Psoas muscle (tissue), 8 donors: Measurements from ENCODE around the gene FGD5. TPM values are rescaled to one million over a fixed set of nuclear protein-coding genes. Genes with fewer than 3 reads are reported as not detected.

Experiments used
- ATAC-seq, 4 donors: fragments of 200-7000 bp; cut with Tn5 transposase; one replicate each; pipeline ENCODE4 v1.9.1; 2020; ENCODE audit warnings: moderate library complexity in 3 of 4, mild to moderate bottlenecking in 2 of 4
- DNase-seq, 2 donors: peaks; one replicate each; pipeline ENCODE4 v3.0.0-alpha.2; 2020
- H3K27ac ChIP-seq: fragments of 200-600 bp; one replicate; pipeline ENCODE4 v1.8.0; 2022
- H3K27me3 ChIP-seq, 3 donors: fragments of 200-600 bp in 1 of 3; one replicate each; pipeline versions ENCODE4 v1.6.1 to v1.8.0; 2013 to 2022; ENCODE audit warnings: low read length in 2 of 3, mild to moderate bottlenecking in 2 of 3, moderate library complexity in 1 of 3; ENCODE audit not compliant: insufficient read depth in 3 of 3
- H3K36me3 ChIP-seq, 2 donors: fragments of 200-600 bp in 1 of 2; one replicate each; pipeline versions ENCODE4 v1.6.1 to v1.8.0; 2013 to 2022; ENCODE audit warnings: low read depth in 1 of 2, mild to moderate bottlenecking in 1 of 2, moderate library complexity in 1 of 2; ENCODE audit not compliant: insufficient read depth in 1 of 2
- H3K4me1 ChIP-seq: fragments of 200-600 bp; one replicate; pipeline ENCODE4 v1.8.0; 2022
- H3K4me3 ChIP-seq: fragments of 200-600 bp; one replicate; pipeline ENCODE4 v1.8.0; 2022; ENCODE audit warnings: mild to moderate bottlenecking
- H3K9me3 ChIP-seq: fragments of 200-600 bp; one replicate; pipeline ENCODE4 v1.8.0; 2022
- WGBS, 3 donors: extraction: QIAGEN DNeasy Blood & Tissue Kit; methylation state at CpG; one replicate each; pipeline versions ENCODE4 v1.1.6 to v1.1.7; 2013; 5-methylcytosine and 5-hydroxymethylcytosine counted together
- intact Hi-C, 2 donors: fragments of 100-400 bp; cut with DNase I; formaldehyde crosslinking; loops; one replicate each; pipeline versions ENCODE4 v1.11.0 to v1.14.2; 2022
- polyA plus RNA-seq, 3 donors: library from polyadenylated mRNA; stranded (reverse); fragments of 200-250 nt; gene quantifications; one replicate each; pipeline ENCODE4 v1.2.3, GENCODE V29; 2013
- total RNA-seq, 4 donors: library from RNA; stranded (reverse); fragmentation: NEBNext Ultra II Directional in 2 of 4; extraction: Animal tissue kit (Norgen Biotek cat#: 25700) in 2 of 4; gene quantifications; one replicate each; pipeline versions ENCODE4 v1.2.1 to v1.2.4, GENCODE V29; 2021 to 2023
- TF ChIP-seq, protein P1 (sequence below): fragments of 200-600 bp; IDR thresholded peaks from one replicate; pipeline ENCODE4 v1.8.0; 2022; ENCODE audit warnings: antibody characterized with exemption
- donor health status: healthy with polysubstance abuse.
- donor health status: DM: no; HTN: no; CAD: no; lungs with moderate emphysema.
- donor health status: Bipolar disorder and iron deficiency.
- donor health status: healthy.
- donor health status: DM: yes; HTN: yes; CAD: no.
- donor health status: DM: no; HTN: no; CAD: no.
- donor health status: DM: no; HTN: no; CAD: no.
- donor health status: DM: yes; HTN: yes; CAD: no.

FGD5 gene
- total and polyA plus RNA-seq, 7 donors: 3.6 to 14.6 (median 6.4) TPM

DNA sequence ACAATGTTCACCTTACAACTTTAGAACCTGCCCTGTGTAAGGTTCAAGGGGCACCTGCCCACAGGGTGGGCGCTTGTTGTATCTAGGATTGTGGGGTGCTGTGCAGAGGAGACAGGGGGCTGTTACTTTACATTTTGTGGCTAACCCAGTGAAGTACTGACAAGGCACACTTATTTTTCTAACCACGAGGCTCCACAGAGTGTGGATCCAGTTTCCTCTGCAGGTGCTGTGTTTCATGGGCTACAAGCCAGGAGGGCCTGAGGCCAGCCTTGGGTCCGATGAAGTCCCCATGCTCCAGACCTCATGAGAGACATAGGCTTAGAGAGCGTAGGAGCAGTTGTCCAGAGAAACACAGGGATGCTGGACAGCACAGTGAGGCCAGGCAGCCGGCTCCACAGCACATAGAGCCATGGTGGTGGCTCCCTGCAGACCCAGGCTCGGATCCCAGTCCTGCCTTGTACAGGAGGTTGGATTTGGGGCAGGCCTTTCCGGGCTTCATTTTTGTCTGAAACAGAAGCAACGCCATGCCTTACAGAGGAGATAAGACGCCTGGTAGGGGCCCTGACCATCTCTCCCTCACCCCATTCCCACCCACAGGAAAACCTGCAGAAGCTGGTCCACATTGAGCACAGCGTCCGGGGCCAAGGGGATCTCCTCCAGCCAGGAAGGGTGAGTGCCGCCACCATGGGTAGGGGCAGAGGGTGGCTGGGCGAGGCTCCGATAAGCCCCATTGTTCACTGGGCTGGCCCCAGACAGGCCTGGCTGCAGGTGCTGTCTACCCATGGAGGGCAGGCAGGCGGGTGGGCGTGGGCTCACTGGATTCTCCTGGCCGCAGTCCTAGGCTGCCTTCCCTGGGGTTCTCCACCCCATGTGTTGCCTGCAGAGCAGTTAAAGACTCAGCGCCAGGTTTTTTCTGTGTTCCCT is 88.5 kb downstream of the FGD5 start:
- no peaks in the 10 kb centered on the region for H3K4me1 ChIP-seq
- no peak overlapping the region for H3K27ac ChIP-seq
- no peak for DNase-seq
- intact Hi-C loops: no loop called here
- ATAC-seq: peak in 2 of 4 donors; percentile 17 to 35
- H3K27me3 ChIP-seq: no peaks in the 10 kb centered on the region
- peaks cover 0 to 9% of the 10 kb centered on the region in 2 donors for H3K36me3 ChIP-seq
- H3K4me3 ChIP-seq: no peak overlapping the region
- H3K9me3 ChIP-seq: no peaks in the 10 kb centered on the region
- TF ChIP-seq, protein P1, sequence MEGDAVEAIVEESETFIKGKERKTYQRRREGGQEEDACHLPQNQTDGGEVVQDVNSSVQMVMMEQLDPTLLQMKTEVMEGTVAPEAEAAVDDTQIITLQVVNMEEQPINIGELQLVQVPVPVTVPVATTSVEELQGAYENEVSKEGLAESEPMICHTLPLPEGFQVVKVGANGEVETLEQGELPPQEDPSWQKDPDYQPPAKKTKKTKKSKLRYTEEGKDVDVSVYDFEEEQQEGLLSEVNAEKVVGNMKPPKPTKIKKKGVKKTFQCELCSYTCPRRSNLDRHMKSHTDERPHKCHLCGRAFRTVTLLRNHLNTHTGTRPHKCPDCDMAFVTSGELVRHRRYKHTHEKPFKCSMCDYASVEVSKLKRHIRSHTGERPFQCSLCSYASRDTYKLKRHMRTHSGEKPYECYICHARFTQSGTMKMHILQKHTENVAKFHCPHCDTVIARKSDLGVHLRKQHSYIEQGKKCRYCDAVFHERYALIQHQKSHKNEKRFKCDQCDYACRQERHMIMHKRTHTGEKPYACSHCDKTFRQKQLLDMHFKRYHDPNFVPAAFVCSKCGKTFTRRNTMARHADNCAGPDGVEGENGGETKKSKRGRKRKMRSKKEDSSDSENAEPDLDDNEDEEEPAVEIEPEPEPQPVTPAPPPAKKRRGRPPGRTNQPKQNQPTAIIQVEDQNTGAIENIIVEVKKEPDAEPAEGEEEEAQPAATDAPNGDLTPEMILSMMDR: no peak
- WGBS, 3 donors: 52 to 60% (median 54%) methylated on average over 18 of the region's 18 CpGs

DNA sequence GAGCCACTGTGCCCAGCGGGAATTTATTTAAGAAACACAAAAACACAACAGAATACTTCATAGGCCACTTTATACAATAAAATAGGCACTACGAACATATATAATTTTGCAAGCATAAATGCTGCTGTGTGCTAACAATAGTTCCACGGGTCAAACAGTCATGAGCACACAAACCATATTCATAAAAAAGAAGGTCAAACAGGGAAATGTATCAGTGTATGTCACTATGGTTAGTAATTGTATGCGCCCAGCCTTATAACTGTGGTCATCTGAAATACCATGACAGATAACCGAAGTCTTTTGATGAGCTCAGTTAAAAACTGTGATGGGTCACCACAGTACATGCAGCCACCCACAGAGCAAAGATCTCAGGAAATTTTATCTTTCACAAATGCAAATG is 90.5 kb downstream of the FGD5 start:
- no peaks in the 10 kb centered on the region for H3K4me1 ChIP-seq
- no peak overlapping the region for H3K4me3 ChIP-seq
- DNase-seq (no peak), ATAC-seq (no peak)
- no peaks in the 10 kb centered on the region for H3K27me3 ChIP-seq
- H3K36me3 ChIP-seq: peaks cover 0 to 9% of the 10 kb centered on the region in 2 donors
- TF ChIP-seq, protein P1: no peak
- intact Hi-C loops: no loop called here
- no peak overlapping the region for H3K27ac ChIP-seq
- WGBS, 3 donors: 93 to 96% (median 94%) methylated on average over 5 of the region's 5 CpGs
- H3K9me3 ChIP-seq: no peaks in the 10 kb centered on the region

DNA sequence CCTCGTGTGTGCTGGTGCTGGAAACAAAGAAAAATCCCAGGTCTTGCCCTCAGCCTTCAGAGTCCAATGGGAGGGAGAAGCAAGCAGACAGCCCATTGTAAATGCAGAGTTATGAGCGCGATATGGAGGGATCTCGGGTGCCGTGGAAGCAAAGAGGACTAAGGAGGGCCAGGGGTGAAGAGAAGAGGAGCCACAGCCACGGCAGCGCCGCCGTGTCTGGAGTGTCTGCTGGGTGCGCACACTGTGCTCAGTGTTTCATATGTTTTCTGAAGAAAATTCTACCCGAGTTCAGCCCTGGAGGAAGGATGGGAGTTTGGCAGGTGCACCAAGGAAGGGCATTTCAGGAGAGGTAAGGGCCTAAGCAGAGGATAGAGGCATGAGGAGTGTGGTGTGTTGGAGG is 92.9 kb downstream of the FGD5 start:
- no peak overlapping the region for H3K27ac ChIP-seq
- DNase-seq (no peak), ATAC-seq (no peak)
- H3K36me3 ChIP-seq: peaks cover 0 to 9% of the 10 kb centered on the region in 2 donors
- TF ChIP-seq, protein P1: no peak
- intact Hi-C loops: no loop called here
- no peaks in the 10 kb centered on the region for H3K27me3 ChIP-seq
- H3K4me1 ChIP-seq: no peaks in the 10 kb centered on the region
- no peak overlapping the region for H3K4me3 ChIP-seq
- no peaks in the 10 kb centered on the region for H3K9me3 ChIP-seq
- 89 to 91% (median 90%) methylated on average over 11 of the region's 11 CpGs for WGBS, 3 donors

DNA sequence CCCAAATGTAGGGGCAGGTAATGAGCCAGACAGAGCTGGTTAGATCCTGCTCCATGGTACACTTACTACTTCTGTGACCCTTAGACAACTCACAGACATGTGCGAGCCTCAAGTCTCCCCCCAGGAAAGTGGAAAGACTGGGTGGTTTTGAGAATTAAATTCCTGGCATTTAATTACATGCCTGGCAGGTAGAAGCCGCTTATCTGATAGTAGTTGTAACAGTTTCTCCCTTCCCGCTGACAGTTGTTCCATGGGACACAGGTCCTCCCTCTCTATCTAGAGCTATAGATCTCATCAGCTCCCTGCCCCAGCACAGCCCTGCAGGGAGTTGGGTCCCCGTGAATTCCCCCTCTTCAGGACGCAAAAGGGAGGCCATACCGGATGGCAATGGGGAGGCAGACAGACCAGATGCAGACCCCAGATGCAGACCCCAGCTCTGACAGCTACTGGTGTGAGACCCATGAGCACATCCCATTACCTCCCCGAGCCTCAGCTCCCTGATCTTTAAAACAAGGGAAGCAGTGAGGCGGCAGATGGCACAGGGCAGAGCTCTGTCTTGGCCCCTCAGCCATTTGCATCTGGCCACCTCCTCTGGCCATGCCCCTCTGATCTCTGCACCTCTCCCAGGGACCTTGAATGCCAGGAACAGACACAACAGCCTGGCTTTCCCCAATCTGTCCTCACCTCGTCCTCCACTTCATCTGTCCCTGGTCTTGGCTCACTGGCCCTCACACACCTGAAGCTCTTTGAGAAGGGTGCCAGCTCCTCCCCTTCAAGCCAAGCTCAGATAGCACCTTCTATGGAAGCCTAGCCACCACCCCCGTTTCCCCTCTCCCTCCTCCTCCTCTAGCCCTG is 94.5 kb downstream of the FGD5 start:
- 84 to 88% (median 87%) methylated on average over 10 of the region's 10 CpGs for WGBS, 3 donors
- no peaks in the 10 kb centered on the region for H3K9me3 ChIP-seq
- ATAC-seq (no peak), DNase-seq (no peak)
- H3K4me1 ChIP-seq: no peaks in the 10 kb centered on the region
- intact Hi-C loops: no loop called here
- TF ChIP-seq, protein P1: no peak
- H3K36me3 ChIP-seq: peaks cover 0 to 9% of the 10 kb centered on the region in 2 donors
- H3K27ac ChIP-seq: no peak overlapping the region
- H3K27me3 ChIP-seq: no peaks in the 10 kb centered on the region
- no peak overlapping the region for H3K4me3 ChIP-seq
